ENCODE data around the gene SLAMF9. TPM values are rescaled to one million over a fixed set of nuclear protein-coding genes. Genes with fewer than 3 reads are reported as not detected.

The SLAMF9 gene
- total and polyA plus RNA-seq, 2 donors (not counting 3 experiments of a cell fraction or from before 2014, with no cell fraction given): not detected

DNA sequence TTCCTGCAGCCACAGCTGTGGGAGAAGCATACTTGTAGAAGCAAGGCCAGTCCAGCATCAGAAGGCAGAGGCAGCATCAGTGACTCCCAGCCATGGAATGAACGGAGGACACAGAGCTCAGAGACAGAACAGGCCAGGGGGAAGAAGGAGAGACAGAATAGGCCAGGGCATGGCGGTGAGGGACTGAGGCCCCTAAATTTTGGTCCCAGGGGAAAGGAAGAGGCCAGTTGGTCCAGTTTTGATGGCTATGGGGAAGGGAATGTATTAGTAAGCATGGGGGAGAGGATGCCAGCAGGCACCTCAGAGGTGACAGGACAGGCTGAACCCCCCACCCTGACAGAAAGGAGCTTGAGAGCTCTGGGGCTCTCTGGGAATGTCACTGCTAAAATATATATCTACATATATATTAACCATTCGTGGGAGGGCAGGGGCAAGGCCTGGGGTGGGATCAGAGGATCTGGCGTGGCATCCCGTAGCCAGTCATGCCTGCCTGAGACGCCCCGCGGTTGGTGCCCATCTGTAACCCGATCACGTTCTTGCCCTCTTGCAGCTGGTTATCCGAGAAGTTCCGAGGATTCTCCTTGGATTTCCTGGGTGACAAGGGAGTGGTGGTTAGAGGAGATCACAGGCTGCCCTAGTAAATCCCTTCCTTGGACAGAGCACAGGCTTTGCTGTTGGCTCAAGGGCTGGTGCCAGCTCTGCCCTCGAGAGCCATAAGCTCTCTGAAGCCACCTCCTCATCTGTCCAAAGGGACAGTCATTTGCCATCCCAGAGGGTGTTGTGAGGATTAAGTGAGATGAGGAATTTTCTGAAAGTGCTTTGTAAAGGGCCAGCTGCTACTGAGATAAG lies 35.5 kb downstream of the SLAMF9 start:
- no peaks in the 10 kb centered on the region for H3K27me3 ChIP-seq (ENCODE audit: control insufficient read depth in 2 of 2, insufficient read depth in 2 of 2, low read length in 2 of 2)
- H3K9ac ChIP-seq (replicated peaks; ENCODE audit: extremely low read depth, insufficient read depth, low read length): no peak overlapping the region
- TF ChIP-seq JUN (IDR thresholded peaks at IDR 0.05; ENCODE audit: borderline replicate concordance, insufficient read depth, insufficient read length, low read depth) (no peak), EZH2 (IDR thresholded peaks at IDR 0.05; ENCODE audit: borderline replicate concordance, low read depth, low read length, severe bottlenecking) (no peak), GATA2 (IDR thresholded peaks at IDR 0.05; ENCODE audit: insufficient read depth, insufficient read length, low read depth, low read length) (no peak), FOS (IDR thresholded peaks at IDR 0.05; ENCODE audit: borderline replicate concordance, insufficient read depth, low read length) (no peak), POLR2AphosphoS5 (IDR thresholded peaks at IDR 0.05; ENCODE audit: insufficient read depth, low read depth, low read length) (no peak), MYC (IDR thresholded peaks at IDR 0.05; ENCODE audit: low read depth, low read length) (no peak), POLR2A (IDR thresholded peaks at IDR 0.05; ENCODE audit: low read depth, low read length) (no peak)
- TF ChIP-seq, protein P1, sequence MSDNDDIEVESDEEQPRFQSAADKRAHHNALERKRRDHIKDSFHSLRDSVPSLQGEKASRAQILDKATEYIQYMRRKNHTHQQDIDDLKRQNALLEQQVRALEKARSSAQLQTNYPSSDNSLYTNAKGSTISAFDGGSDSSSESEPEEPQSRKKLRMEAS (IDR thresholded peaks at IDR 0.05; ENCODE audit: insufficient read depth, insufficient read length): no peak
- TF ChIP-seq, protein P2, sequence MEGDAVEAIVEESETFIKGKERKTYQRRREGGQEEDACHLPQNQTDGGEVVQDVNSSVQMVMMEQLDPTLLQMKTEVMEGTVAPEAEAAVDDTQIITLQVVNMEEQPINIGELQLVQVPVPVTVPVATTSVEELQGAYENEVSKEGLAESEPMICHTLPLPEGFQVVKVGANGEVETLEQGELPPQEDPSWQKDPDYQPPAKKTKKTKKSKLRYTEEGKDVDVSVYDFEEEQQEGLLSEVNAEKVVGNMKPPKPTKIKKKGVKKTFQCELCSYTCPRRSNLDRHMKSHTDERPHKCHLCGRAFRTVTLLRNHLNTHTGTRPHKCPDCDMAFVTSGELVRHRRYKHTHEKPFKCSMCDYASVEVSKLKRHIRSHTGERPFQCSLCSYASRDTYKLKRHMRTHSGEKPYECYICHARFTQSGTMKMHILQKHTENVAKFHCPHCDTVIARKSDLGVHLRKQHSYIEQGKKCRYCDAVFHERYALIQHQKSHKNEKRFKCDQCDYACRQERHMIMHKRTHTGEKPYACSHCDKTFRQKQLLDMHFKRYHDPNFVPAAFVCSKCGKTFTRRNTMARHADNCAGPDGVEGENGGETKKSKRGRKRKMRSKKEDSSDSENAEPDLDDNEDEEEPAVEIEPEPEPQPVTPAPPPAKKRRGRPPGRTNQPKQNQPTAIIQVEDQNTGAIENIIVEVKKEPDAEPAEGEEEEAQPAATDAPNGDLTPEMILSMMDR (IDR thresholded peaks at IDR 0.05; ENCODE audit: extremely low read depth in 1 of 2, insufficient read depth in 1 of 2, low read depth in 1 of 2, low read length in 2 of 2): no peak
- H3K9me3 ChIP-seq (replicated peaks; ENCODE audit: control insufficient read depth, insufficient read depth, low read length): no peaks in the 10 kb centered on the region
- POLR2A ChIA-PET: no interaction called here
- H2AFZ ChIP-seq (ENCODE audit: low read depth, low read length): no peak overlapping the region
- H3K36me3 ChIP-seq (ENCODE audit: control insufficient read depth in 2 of 2, extremely low read depth in 1 of 2, insufficient read depth in 2 of 2, low read length in 2 of 2): peaks cover 13 to 27% of the 10 kb centered on the region in 2 experiments
- H3K9me1 ChIP-seq (replicated peaks; ENCODE audit: control insufficient read depth, extremely low read depth, insufficient read depth, low read length): no peaks in the 10 kb centered on the region
- dilution Hi-C loops (cut with MboI; ENCODE audit: extremely low pct_ligation_motif_present, low sequenced_read_pairs) (no loop called here), intact Hi-C loops (cut with micrococcal nuclease) (no loop called here)
- TSS peak; percentile 7 for BruUV-seq (replicated peaks)
- FAIRE-seq (no peak), DNase-seq (ENCODE audit: low read depth, low spot score) (no peak)
- peaks cover 46% of the 10 kb centered on the region for H3K79me2 ChIP-seq (ENCODE audit: control insufficient read depth, insufficient read depth, low read length)
- no peak overlapping the region for H3K4me2 ChIP-seq (ENCODE audit: insufficient read depth, low read length)
- H3K4me3 ChIP-seq (replicated peaks in 1 of 3; ENCODE audit: insufficient read depth in 1 of 3, low read depth in 1 of 3, low read length in 3 of 3): no peak overlapping the region
- no peak overlapping the region for H3K27ac ChIP-seq (ENCODE audit: insufficient read depth, low read depth, low read length)
- CTCF ChIA-PET: interaction anchor here (0.8 kb wide), 1 partner anchor 89 kb away, joined by 3 read pairs; no protein-coding TSS in a partner anchor
- peaks cover 39% of the 10 kb centered on the region for H3K4me1 ChIP-seq (ENCODE audit: control insufficient read depth, extremely low read depth, insufficient read depth, low read length)
- H4K20me1 ChIP-seq (replicated peaks; ENCODE audit: control insufficient read depth, extremely low read depth, insufficient read depth, low read length): no peaks in the 10 kb centered on the region

Measured in endothelial cell of umbilical vein (primary cell).